ENCODE measurements around the gene MYO1B.

GRCh38 chr2:191365089-191365488 lies 119.9 kb downstream of the MYO1B start:
- no peak for TF ChIP-seq CTCF (IDR thresholded peaks at IDR 0.05)
- TF ChIP-seq POLR2AphosphoS5 (IDR thresholded peaks at IDR 0.05) = no peak
- no peak for TF ChIP-seq POLR2A (IDR thresholded peaks at IDR 0.05)
